ENCODE measurements around the gene LRRC36.

The LRRC36 gene

GRCh38 chr16:67284699-67285646 is 41.6 kb upstream of the LRRC36 start:
- peak; percentile 60 for TF ChIP-seq CTCF (IDR thresholded peaks at IDR 0.05; ENCODE audit: insufficient read depth, low read length, missing control alignments)
- ChIA-PET CTCF (interaction anchor here (0.9 to 5.8 kb wide), 15 partner anchors 10 to 300 kb away, joined by 3 to 46 read pairs (median 3); no protein-coding TSS in a partner anchor), POLR2A (interaction anchor here (0.9 kb wide), 1 partner anchor 26 kb away, joined by 3 read pairs; no protein-coding TSS in a partner anchor)
- no peak for DNase-seq (ENCODE audit: low read depth, low spot score)
- H3K4me3 ChIP-seq (ENCODE audit: low read depth, low read length), result no peak overlapping the region

DNA sequence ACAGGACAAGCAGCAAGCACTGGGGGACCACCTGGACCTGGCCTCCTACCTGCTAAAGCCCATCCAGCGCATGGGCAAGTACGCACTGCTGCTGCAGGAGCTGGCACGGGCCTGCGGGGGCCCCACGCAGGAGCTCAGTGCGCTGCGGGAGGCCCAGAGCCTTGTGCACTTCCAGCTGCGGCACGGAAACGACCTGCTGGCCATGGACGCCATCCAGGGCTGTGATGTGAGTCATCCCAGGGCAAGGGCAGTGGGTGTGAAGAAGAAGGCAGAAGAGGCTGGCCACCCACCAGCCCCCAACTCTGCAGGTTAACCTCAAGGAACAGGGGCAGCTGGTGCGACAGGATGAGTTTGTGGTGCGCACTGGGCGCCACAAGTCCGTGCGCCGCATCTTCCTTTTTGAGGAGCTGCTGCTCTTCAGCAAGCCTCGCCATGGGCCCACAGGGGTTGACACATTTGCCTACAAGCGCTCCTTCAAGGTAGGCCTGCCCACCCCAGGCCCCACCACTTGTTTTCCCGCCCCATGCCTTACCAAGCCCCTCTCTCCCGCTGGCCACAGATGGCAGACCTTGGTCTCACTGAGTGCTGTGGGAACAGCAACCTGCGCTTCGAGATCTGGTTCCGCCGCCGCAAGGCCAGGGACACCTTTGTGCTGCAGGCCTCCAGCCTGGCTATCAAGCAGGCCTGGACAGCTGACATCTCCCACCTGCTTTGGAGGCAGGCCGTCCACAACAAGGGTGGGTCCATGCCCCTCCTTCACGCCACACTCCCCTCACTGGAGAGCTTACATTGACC is 40.0 kb upstream of the LRRC36 start:
- no peak overlapping the region for H3K4me3 ChIP-seq (ENCODE audit: low read depth, low read length)
- POLR2A ChIA-PET, result interaction anchor here (0.6 kb wide), 1 partner anchor 68 kb away, joined by 3 read pairs; no protein-coding TSS in a partner anchor
- TF ChIP-seq CTCF (IDR thresholded peaks at IDR 0.05; ENCODE audit: insufficient read depth, low read length, missing control alignments), result no peak
- CTCF ChIA-PET, result interaction anchor here (1.1 to 5.8 kb wide), 6 partner anchors 9 to 179 kb away, joined by 3 to 46 read pairs (median 4); no protein-coding TSS in a partner anchor
- no peak for DNase-seq (ENCODE audit: low read depth, low spot score)

DNA sequence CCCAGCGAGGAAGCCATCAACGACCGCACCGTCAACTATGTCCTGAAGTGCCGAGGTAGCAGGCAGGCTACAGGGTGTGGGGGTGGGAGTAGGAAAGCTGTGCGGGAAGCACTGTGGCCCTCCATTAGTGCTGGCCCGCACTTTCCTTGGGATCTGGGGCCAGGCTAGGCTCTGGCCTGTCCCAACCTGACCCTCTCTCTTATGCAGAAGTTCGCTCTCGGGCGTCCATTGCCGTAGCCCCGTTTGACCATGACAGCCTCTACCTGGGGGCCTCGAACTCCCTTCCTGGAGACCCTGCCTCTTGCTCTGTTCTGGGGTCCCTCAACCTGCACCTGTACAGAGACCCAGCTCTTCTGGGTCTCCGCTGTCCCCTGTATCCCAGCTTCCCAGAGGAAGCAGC is 38.7 kb upstream of the LRRC36 start:
- no peak overlapping the region for H3K4me3 ChIP-seq (ENCODE audit: low read depth, low read length)
- DNase-seq (ENCODE audit: low read depth, low spot score), result no peak
- no peak for TF ChIP-seq CTCF (IDR thresholded peaks at IDR 0.05; ENCODE audit: insufficient read depth, low read length, missing control alignments)
- ChIA-PET CTCF (interaction anchor here (1.2 to 5.8 kb wide), 5 partner anchors 9 to 157 kb away, joined by 3 to 46 read pairs (median 4); no protein-coding TSS in a partner anchor), POLR2A (no interaction called here)

- DNase-seq (ENCODE audit: low read depth, low spot score), result no peak
- ChIA-PET POLR2A (no interaction called here), CTCF (interaction anchor here (1.8 kb wide), 1 partner anchor 21 kb away, joined by 6 read pairs; no protein-coding TSS in a partner anchor)
- no peak for TF ChIP-seq CTCF (IDR thresholded peaks at IDR 0.05; ENCODE audit: insufficient read depth, low read length, missing control alignments)
- no peak overlapping the region for H3K4me3 ChIP-seq (ENCODE audit: low read depth, low read length)
These were observed 35.2 kb upstream of the LRRC36 start for GRCh38 chr16:67291461-67291860.

- TF ChIP-seq CTCF (IDR thresholded peaks at IDR 0.05; ENCODE audit: insufficient read depth, low read length, missing control alignments), result no peak
- ChIA-PET CTCF (interaction anchor here (1.0 to 3.8 kb wide), 4 partner anchors 9 to 16 kb away, joined by 3 to 30 read pairs (median 9); partner anchors contain the start of gene PLEKHG4), POLR2A (no interaction called here)
These were observed 32.4 kb upstream of the LRRC36 start for GRCh38 chr16:67294171-67294757.

More at GRCh38 chr16:67294171-67294757, 32.4 kb upstream of the LRRC36 start:
- DNase-seq (ENCODE audit: low read depth, low spot score), result no peak
- H3K4me3 ChIP-seq (ENCODE audit: low read depth, low read length), result no peak overlapping the region
